Left cardiac atrium (tissue), 4 donors: ENCODE measurements around the gene ATOSB. TPM values are rescaled to one million over a fixed set of nuclear protein-coding genes. Genes with fewer than 3 reads are reported as not detected.
"Not testable (repeated sequence)": the region's sequence is repeated elsewhere in the genome, so short reads cannot be mapped to it uniquely, and the experiment has no call there.

Source experiments
- ATAC-seq, 2 donors: fragments of 200-7000 bp; cut with Tn5 transposase; one replicate each; pipeline ENCODE4 v1.9.1; 2020; ENCODE audit warnings: mild to moderate bottlenecking in 2 of 2, moderate library complexity in 2 of 2
- DNase-seq: peaks from one replicate; pipeline ENCODE4 v3.0.0-alpha.2; 2020
- intact Hi-C, 2 donors: fragments of 100-400 bp; cut with DNase I; formaldehyde crosslinking; loops; one replicate each; pipeline versions ENCODE4 v1.14.1 to v1.15.1; 2022 to 2023
- long read RNA-seq: library from polyadenylated mRNA; unstranded; transcript quantifications from one replicate; pipeline ENCODE4 v2.0.0, GENCODE V29; 2021
- total RNA-seq, 2 donors: library from RNA; stranded (reverse); fragmentation: NEBNext Ultra II Directional; extraction: Animal tissue kit (Norgen Biotek cat#: 25700); gene quantifications; one replicate each; pipeline ENCODE4 v1.2.1, GENCODE V29; 2021
- donor health status: DM: no; HTN: yes; CAD: no.
- donor health status: DM: no; HTN: yes; CAD: no; lungs with severe emphysema.
- donor health status: DM: yes; HTN: yes; CAD: no.
- donor health status: Dilated cardiomyopathy.

Gene ATOSB, protein sequence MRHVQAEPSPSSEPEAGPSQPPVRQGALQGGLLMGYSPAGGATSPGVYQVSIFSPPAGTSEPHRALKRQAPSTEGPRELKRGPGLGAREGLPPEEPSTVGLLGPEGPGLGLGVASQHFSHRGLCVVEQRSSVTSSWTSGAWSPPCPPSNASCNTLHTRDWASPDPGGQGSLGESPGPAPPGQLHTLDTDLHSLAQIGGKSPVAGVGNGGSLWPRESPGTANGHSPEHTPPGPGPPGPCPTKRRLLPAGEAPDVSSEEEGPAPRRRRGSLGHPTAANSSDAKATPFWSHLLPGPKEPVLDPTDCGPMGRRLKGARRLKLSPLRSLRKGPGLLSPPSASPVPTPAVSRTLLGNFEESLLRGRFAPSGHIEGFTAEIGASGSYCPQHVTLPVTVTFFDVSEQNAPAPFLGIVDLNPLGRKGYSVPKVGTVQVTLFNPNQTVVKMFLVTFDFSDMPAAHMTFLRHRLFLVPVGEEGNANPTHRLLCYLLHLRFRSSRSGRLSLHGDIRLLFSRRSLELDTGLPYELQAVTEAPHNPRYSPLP
- 10 to 100 TPM; 13.6 to 17.9 TPM for total RNA-seq
- long read RNA-seq, partial matches to known transcripts: 7 of 9 reads
- long read RNA-seq, other reads (novel, unspliced or antisense): 1 of 9 reads

DNA sequence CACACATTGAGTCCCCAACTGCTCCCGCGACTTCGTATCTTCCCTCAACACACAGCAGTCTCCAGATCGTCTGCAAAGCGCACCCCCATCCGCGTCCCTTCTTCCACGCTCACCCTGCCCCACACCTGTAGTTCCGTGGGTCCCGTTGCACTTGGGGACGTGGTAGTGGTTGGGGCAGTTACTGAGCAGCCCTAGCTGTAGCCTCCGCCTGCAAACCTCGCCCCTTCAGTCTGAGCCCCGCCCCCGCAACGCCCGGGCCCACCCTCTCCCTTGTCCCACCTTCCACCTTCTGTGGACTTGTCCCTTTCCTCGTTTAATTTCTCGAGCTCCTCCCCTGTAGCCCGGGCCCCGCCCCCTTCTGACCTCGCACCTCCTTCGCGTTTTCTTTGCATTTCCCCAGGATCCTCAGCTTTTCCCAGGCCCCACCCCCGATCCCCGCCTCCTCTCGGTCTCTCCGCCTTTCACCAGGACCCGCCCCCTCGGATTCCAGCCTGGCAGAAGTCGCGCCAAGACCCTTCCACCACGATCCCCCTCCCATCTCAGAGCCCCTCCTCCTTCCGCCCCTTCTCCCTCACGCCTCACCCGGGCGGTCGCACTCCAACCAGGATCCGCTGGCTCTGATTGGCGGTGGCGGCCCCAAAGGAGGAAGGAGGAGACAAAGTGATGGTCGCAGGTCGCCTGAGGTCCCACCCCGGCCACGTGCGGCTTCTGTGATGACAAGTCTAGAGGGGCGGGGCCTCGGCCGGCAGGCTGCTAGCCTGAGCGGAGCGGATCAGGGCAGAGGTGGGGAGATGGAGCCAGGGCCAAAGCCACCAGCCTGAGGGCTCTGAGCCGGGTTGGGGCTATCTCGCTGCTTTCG, at the start of gene ATOSB:
Gene ATOSB, minus strand, starts transcription at position 183 of the 859 bp plus-strand sequence. CDS start 7,588 bp downstream, outside the sequence.
- ATAC-seq: peak; percentile 72 to 74
- DNase-seq: peak; percentile 97
- intact Hi-C loops: loop anchor here (2.0 to 10.0 kb wide), 5 partner anchors 47 to 489 kb away; partner anchors contain the start of genes TESK1 (in 1 of the 2) and UNC13B (in 1 of the 2)

DNA sequence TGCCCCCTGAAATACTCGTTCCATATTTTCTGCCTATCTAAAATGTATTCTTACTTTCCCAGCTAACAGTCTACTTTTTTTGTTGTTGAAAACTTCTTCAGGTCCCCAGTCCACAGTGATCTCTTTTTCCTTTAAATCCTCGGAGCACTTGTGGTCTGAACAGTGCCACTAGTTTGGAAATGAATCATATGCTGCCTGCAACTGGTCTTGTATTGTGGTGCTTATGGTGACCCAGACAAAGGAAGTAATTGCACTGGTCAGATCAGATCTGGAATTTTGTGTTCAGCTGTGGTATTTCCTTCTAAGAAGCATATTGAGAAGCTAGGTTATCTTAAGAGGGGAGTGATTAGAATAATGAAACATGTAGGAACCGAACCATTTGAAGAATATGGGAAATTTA, 49.0 kb upstream of the ATOSB start:
- DNase-seq (no peak), ATAC-seq (no peak)
- intact Hi-C loops: no loop called here

DNA sequence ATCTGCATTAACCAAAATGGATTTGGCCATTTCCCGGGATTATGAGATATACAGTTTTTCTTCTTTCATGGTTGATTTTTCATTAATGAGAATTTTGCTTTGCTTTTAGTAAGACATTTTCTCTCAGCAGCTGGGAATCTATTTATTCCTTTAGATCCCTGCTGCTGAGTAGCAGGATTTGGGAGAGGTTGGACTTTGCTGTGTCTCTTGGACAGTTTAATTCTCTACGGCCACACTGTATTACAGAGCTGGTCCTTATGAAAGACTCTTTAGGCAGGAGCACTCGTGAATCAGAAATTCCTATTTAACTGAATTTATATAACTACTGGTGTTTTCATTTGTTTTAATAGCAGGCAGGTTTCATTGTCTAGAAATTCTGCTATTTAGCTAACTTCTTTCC, 47.8 kb upstream of the ATOSB start:
- ATAC-seq (no peak), DNase-seq (no peak)
- intact Hi-C loops: loop anchor here in 1 of 2 donors (2.0 kb wide), 1 partner anchor 47 kb away; no protein-coding TSS in a partner anchor

DNA sequence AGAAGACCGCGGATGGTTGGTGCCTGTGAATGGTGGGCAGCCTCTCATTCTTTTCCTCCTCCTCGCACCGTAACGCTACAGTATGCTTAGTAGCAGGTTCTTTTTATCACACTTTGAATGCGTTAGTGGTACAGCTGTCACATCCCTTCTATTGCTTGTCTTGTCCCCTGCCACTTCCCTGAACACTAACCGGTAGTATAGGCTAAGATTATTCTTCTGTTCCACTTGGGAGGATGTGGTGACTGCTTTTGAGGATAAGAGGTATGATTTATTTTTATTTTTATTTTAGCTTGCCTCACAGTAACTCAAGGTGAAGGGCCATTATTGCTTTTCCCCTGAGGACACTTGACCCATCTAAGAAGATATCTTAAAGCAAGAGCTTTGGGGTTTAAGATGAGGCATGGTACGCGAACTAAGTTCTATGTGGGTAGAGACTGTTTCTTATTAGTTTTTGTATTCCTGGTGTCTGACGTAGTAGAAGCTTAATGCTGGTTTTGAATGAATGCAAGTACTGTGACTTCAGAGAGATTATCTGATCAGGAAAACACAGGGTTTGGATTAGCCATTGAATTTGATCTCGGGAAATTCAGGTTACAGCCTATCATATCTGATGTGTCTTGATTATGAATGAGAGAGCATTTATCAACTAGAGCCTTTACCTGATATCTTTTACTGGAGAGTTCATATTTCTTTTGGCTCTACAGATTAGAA, 47.1 kb upstream of the ATOSB start:
- intact Hi-C loops: loop anchor here in 1 of 2 donors (2.0 kb wide), 1 partner anchor 46 kb away; no protein-coding TSS in a partner anchor
- ATAC-seq: no peak
- DNase-seq: no peak

DNA sequence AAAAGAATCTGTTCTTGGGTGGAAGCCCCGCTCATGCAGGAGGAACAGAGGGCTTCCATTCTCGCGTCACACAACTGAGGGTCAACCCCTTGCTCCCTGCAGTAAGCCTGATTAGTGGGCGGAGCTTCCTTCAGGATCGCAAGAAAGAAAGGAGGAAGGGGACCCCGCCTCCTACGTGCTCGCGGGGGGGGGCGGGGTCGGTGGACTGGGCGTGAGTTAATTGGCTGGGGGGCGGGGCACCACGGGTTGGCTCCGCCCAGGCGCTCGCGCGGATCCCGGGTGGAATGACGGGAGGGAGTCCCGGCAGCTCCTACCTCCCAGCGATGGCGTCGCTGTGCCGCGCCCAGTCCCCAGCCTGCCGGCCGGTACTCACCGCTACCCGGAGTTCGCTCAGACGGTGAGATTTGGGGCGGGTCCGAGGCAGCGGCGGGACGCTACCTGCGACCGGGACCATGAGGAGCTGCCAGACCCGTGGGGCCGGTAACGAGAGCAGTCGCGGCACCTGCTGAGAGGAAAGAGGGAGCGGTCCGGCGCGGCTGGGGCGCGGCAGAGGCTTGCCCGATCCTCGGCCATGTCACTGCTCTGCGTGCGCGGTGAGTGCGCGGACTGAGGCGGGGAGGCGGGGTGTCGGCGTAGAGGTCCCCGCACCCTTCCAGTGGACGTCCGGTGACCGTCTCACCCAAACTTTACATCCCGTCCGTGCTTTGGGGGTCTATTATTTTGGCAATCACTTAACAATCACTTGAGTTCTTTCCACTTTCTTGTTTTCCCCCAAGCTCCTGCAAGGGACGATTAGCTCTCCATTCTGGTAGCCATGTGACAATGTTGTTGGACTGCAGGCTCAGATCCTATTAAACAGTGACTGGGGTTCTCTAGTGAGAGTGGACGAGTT, 46.3 kb upstream of the ATOSB start, which contains the start of gene UNC13B:
Gene UNC13B, plus strand, starts transcription at position 297 of the 892 bp plus-strand sequence. Its CDS starts 275 bp downstream, at position 572.
- intact Hi-C loops: loop anchor here in 1 of 2 donors (2.0 kb wide), 1 partner anchor 45 kb away; no protein-coding TSS in a partner anchor
- ATAC-seq (peak; percentile 99 to 100), DNase-seq (peak; percentile 94)

DNA sequence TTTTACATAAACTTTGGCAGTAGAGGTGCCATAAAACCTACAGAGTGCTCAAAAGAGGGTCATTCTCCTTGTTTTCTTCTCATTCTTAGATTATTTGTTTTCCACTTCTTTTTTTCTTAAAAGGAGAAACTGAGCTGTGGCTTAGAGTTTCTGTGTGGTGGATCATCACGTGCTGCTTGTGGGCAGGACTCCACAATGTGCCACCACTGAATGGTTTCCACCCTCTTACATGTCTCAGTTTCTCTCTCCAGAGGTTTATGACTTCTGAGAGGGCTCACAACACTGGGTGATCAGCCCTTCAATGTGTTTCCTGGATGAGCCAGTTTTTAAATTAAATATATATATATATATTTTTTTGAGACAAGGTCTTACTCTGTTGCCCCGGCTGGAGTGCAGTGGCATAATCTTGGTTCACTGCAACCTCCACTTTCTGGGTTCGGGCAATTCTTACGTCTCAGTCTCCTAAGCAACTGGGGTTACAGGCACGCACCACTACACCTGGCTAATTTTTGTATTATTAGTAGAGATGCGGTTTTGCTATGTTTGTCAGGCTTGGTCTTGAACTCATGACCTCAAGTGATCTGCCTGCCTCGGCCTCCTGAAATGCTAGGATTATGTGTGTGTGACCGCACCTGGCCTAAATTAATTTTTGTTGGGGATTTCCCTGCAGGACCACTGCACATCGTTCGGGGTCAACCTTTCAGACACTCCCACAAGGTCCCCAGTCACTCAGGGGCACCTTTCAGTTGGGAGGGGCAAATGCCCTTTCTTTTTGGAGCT, 43.0 kb upstream of the ATOSB start:
- ATAC-seq (no peak), DNase-seq (no peak)
- intact Hi-C loops: no loop called here

DNA sequence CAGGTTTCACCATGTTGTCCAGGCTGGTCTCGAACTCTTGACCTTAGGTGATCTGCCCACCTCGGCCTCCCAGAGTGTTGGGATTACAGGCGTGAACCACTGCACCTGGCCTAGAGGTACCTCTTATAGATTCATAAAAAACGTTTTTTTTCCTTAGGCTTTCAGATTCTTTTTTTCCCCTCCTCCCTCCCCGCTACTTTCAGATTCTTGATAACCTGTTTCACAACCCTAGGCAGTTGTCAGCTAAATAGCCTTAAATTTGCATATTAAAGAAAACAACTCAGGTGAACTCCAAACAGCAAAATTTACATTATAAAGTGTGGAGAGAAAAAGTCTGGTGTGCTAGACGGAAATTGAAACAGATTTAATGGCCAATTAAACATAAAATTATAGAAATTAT, 42.2 kb upstream of the ATOSB start:
- intact Hi-C loops, ATAC-seq, DNase-seq: not testable (repeated sequence)

DNA sequence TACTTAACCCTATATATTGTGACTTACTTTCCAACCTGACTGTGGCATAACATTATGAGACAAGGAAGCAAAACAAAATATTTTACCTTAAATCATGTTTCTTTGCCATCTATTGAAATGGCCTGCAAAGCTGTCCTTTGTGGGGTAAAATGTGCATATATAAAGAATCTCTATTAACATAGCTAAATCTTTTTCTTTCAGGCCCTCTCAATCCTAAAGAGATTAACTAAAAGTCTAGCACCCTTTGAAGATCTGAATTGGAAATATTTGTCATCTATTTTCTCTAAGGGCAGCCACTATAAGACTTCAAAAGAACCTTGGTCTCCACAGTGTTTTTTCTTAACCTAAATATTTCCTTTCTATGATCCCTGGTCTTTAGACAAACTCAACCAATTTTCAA, 41.1 kb upstream of the ATOSB start:
- DNase-seq: no peak
- no peak for ATAC-seq
- intact Hi-C loops: no loop called here

DNA sequence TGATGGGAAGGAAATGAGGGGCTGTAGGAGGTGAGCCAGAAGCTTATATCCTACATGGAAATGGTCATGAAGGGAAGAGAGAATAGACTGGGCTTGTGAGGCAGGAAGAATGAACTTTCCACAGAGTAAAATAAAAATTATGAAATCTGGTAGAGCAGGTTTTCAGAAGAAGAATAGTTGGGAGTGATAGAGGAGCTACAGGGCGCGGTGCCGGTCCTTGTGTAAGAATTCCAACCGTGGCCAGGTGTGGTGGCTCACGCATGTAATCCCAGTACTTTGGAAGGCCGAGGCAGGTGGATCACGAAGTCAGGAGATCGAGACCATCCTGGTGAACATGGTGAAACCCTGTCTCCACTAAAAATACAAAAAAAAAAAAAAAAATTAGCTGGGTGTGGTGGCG, 37.3 kb upstream of the ATOSB start:
- DNase-seq (no peak), ATAC-seq (no peak)
- intact Hi-C loops: no loop called here

DNA sequence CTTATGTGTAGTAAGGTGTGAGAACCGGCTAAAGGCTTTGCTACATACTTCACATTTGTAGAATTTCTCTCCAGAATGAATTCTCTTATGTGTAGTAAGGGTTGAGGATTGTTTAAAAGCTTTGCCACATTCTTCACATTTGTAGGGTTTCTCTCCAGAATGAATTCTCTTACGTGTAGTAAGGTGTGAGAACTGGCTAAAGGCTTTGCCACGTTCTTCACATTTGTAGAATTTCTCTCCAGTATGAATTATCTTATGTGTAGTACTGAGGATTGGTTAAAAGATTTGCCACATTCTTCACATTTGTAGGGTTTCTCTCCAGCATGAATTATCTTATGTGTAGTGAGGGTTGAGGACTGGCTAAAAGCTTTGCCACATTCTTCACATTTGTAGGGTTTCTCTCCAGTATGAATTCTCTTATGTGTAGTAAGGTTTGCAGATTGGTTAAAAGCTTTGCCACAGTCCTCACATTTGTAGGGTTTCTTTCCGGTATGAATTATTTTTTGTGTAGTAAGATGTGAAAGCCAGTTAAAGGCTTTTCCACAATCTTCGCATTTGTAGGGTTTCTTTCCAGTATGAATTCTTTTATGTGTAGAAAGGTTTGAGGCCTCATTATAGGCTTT, 32.4 kb upstream of the ATOSB start:
- ATAC-seq, intact Hi-C loops: not testable (repeated sequence)

DNA sequence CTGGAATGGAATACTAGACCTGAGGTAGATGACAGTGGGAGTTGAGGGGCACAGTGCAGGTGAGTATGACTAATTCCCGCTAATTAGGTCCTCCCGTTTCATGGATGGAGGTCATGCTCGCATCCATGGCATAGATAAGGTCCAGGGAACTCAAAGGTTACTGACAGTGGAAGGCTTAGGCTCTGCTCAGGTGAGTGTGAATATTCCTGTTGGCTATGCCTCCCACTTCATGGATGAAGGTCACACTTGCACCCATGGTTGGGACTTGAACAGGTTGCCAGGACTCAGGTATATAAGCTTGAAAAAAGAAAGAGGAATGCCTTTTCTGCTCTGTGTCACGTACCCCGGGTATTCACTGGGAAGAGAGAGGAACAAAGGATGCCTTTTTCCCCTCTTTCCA, 26.4 kb upstream of the ATOSB start:
- DNase-seq (no peak), ATAC-seq (no peak)
- intact Hi-C loops: no loop called here

More for the DNA sequence above, 32.4 kb upstream of the ATOSB start:
- DNase-seq: not testable (repeated sequence)

DNA sequence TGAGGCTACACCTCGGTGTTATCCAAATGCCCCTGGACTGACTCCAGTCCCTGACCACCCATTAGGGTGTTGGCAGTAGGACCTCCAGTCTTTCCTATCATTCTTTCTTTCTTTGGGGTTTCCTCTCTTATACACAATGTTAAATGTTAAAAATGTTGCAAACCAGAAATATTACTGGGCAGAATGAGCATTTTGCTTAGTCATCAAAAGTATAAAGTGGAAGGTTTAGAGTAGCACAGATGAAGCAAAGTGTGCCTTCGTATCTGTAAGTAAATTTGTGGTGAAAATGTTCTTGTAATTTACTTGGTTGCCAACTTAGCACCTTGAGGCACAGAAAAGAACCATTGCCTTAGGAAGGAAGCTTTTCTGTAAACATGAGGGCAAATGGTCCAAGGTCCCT, 24.4 kb upstream of the ATOSB start:
- intact Hi-C loops: no loop called here
- ATAC-seq: no peak
- no peak for DNase-seq

DNA sequence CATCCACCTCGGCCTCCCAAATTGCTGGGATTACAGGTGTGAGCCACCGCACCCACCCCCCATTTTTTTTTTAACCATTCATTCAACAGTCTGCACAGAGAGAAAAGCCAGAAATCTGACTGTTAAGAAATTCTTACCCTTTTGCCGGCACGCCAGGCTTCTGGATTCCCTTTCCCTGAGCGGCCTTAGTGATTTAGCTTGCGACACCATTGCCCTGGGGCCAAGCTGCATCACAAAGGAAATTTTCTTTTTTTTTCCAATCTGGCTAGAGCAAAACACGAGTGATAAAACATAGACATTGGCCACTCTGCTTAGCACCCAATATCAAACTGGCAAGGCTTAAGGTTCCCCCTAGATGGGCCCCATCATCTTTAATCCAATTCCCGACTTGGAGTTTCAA, 21.2 kb upstream of the ATOSB start:
- intact Hi-C loops: no loop called here
- no peak for ATAC-seq
- DNase-seq: no peak

DNA sequence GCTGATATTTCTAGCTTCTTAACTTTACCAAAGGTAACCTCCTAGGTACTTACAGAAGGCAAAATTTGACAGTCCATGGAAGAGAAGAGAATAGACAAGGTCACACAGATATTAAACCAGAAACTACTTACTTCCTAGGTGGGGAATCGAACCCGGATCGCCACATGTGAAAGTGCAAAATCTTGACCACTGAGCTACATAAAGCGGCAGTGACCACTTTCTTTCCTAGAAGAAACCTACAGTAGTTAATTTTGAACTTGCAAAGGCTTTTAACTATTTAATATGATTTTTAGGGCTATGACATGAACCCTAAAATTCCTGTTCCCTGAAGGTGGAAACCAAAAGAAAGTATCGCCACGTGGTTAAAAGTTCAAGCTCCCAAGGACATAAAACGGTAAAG, 20.3 kb upstream of the ATOSB start:
- no peak for ATAC-seq
- intact Hi-C loops: no loop called here
- DNase-seq: no peak

DNA sequence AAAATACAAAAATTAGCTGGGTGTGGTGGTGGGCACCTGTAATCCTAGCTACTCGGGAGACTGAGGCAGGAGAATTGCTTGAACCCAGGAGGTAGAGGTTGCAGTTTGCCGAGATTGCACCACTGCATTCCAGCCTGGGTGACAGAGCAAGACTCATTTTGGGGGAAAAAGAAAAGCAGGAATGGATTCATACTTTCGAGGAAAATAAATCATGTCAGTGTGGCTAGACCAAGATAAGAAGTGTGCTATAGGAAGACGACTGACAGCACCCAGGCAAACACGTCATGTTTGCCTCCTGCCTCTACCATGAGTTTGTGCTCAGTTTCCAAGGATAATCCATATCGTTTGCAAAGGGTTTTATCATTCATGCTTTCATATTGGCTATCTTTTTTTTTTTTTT, 19.3 kb upstream of the ATOSB start:
- DNase-seq (no peak), ATAC-seq (no peak)
- intact Hi-C loops: no loop called here

DNA sequence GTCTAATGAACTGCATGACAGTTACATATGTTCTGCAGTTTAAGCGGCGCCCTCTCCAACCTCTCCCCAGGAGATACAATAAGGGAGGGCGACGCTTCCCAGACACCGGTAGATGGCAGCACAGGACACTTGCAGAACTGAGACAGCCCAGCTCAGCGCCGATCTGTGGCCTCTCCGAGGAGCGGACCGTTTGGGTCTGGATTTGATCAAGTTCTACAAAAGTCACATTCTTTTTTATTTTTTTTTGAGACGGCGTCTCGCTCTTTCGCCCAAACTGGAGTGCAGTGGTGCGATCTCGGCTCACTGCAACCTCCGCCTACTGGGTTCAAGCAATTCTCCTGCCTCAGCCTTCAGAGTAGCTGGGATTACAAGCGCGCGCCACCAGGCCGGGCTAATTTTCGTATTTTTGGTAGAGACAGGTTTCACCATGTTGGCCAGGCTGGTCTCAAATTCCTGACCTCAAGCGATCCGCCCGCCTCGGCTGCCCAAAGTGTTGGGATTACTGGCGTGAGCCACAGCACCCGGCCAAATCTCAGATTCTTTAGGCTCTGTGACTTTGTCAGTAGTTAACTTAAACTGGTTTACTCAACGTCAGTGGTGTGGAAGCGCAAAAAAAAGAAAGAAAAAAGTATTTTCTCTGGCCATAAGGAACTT, 1.4 kb upstream of the ATOSB start:
- ATAC-seq (peak; percentile 76 to 82), DNase-seq (peak; percentile 93)
- intact Hi-C loops: loop anchor here (1.0 to 10.0 kb wide), 6 partner anchors 46 to 488 kb away; partner anchors contain the start of genes TESK1 (in 1 of the 2) and UNC13B (in 1 of the 2)
